ENCODE measurements around the gene SEC24D.
"Not testable (repeated sequence)": the region's sequence is repeated elsewhere in the genome, so short reads cannot be mapped to it uniquely, and the experiment has no call there.

SEC24D gene

DNA sequence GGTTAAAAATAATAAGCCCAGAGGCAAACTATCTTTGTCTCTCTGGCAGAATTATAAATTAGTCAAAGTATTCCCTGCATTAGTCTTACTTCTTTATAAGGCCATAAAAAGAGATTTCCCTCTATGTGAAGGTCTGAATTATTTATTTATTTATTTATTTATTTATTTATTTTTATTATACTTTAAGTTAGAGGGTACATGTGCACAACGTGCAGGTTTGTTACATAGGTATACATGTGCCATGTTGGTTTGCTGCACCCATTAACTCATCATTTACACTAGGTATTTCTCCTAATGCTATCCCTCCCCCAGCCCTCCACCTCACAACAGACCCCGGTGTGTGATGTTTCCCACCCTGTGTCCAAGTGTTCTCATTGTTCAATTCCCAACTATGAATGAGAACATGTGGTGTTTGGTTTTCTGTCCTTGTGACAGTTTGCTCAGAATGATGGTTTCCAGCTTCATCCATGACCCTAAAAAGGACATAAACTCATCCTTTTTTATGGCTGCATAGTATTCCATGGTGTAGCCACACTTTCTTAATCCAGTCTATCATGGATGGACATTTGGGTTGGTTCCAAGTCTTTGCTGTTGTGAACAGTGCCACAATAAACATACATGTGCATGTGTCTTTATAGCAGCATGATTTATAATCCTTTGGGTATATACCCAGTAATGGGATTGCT, 58.8 kb downstream of the SEC24D start:
- H3K4me3 ChIP-seq (ENCODE audit: low read depth in 1 of 5, low read length in 5 of 5); H3K27me3 ChIP-seq (ENCODE audit: control insufficient read depth in 5 of 5, insufficient read depth in 4 of 5, low read length in 5 of 5); H3K27ac ChIP-seq (ENCODE audit: low read depth, low read length); H3K36me3 ChIP-seq (ENCODE audit: control insufficient read depth in 5 of 5, insufficient read depth in 5 of 5, low read length in 5 of 5); H3K9ac ChIP-seq (ENCODE audit: low read length in 5 of 5); H3K9me3 ChIP-seq (ENCODE audit: control insufficient read depth in 5 of 5, low read length in 5 of 5): not testable (repeated sequence)
- peaks cover 0 to 15% (median 12%) of the 10 kb centered on the region in 5 donors for H3K4me1 ChIP-seq (ENCODE audit: control insufficient read depth in 5 of 5, insufficient read depth in 5 of 5, low read length in 5 of 5)

DNA sequence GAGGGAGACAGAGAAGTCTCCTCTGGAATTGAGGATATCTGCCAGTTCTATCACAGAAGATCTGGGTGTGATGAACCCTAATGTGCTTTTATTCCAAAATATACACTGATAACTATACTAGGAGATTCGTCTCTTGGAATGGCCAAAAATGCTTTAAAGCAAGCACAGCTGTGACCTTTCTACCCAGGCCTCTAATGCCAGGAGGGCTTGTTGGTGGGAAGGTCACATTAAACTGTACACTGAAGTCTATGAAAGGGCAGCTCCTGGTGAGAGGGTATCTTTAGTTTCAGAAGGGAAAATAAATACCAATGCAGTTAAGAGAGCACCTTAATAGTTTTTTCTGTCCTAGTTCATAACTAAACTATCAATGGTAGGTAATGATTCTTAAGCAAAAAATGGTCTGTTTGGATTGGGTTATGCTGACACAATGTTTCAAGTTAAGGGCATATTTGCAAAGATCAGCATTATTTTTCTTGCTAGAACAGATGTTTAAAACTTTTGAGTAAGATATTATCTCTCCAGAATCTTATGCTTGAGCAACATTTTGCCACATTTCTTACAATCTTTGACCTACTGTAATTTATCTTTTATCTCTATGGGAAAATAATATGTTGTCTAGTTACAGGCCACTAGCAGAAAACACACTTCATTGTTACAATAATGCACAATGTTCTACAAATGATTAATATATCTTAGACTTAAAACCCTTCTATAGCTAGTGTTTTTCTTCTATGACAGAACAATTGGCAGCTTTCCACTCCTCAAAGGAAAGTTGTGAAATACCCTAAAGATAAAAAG, 59.6 kb downstream of the SEC24D start:
- Histone ChIP-seq H3K27ac (ENCODE audit: low read depth, low read length) (no peak overlapping the region), H3K4me1 (ENCODE audit: control insufficient read depth in 5 of 5, insufficient read depth in 5 of 5, low read length in 5 of 5) (peaks cover 0 to 15% (median 12%) of the 10 kb centered on the region in 5 donors), H3K36me3 (ENCODE audit: control insufficient read depth in 5 of 5, insufficient read depth in 5 of 5, low read length in 5 of 5) (no peaks in the 10 kb centered on the region), H3K4me3 (ENCODE audit: low read depth in 1 of 5, low read length in 5 of 5) (no peak overlapping the region), H3K9ac (ENCODE audit: low read length in 5 of 5) (no peak overlapping the region), H3K9me3 (ENCODE audit: control insufficient read depth in 5 of 5, low read length in 5 of 5) (no peaks in the 10 kb centered on the region), H3K27me3 (ENCODE audit: control insufficient read depth in 5 of 5, insufficient read depth in 4 of 5, low read length in 5 of 5) (no peaks in the 10 kb centered on the region)

DNA sequence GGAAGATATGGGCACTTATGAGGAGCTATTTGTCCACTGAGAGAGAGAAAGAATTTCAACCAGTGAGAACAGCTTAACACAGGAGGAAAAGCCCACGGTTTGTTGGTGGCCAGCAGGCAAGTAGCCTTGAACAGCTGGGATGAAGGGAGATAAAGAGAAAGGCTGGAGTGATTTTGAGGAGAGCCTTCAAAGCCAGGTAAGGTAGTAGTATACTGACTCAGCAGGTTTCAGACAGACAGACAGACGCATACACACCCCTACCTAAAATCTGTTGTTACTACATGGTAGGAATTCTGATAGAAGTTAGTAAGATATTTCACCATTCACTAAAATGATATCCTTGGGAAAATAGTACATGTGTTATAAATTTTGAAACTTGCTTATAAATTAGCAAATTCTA, 60.5 kb downstream of the SEC24D start:
- no peak overlapping the region for H3K9ac ChIP-seq (ENCODE audit: low read length in 5 of 5)
- H3K4me3 ChIP-seq (ENCODE audit: low read depth in 1 of 5, low read length in 5 of 5) = no peak overlapping the region
- H3K27ac ChIP-seq (ENCODE audit: low read depth, low read length) = no peak overlapping the region
- peaks cover 0 to 15% (median 12%) of the 10 kb centered on the region in 5 donors for H3K4me1 ChIP-seq (ENCODE audit: control insufficient read depth in 5 of 5, insufficient read depth in 5 of 5, low read length in 5 of 5)
- H3K9me3 ChIP-seq (ENCODE audit: control insufficient read depth in 5 of 5, low read length in 5 of 5) = no peaks in the 10 kb centered on the region
- H3K36me3 ChIP-seq (ENCODE audit: control insufficient read depth in 5 of 5, insufficient read depth in 5 of 5, low read length in 5 of 5) = no peaks in the 10 kb centered on the region
- no peaks in the 10 kb centered on the region for H3K27me3 ChIP-seq (ENCODE audit: control insufficient read depth in 5 of 5, insufficient read depth in 4 of 5, low read length in 5 of 5)

DNA sequence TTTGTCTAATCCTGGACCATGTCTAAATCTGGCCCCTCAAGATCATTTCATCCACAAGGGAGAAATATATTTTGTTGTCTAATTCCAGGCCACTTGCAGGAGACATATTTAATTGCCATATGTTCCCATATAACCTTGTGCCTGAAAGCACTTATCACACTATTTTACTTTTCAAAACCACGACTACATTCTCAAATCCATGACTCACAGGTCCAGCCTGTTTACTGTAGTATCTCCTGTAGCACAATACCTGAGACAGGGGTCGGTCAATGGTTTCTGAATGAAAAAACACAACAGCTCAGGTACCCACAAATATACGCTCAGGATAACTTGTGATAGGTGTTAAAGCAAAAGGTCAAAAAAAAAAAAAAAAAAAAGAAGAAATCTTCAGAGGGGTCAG, 60.9 kb downstream of the SEC24D start:
- Histone ChIP-seq H3K4me1 (ENCODE audit: control insufficient read depth in 5 of 5, insufficient read depth in 5 of 5, low read length in 5 of 5) (peaks cover 0 to 15% (median 12%) of the 10 kb centered on the region in 5 donors), H3K9me3 (ENCODE audit: control insufficient read depth in 5 of 5, low read length in 5 of 5) (no peaks in the 10 kb centered on the region), H3K27ac (ENCODE audit: low read depth, low read length) (no peak overlapping the region)

DNA sequence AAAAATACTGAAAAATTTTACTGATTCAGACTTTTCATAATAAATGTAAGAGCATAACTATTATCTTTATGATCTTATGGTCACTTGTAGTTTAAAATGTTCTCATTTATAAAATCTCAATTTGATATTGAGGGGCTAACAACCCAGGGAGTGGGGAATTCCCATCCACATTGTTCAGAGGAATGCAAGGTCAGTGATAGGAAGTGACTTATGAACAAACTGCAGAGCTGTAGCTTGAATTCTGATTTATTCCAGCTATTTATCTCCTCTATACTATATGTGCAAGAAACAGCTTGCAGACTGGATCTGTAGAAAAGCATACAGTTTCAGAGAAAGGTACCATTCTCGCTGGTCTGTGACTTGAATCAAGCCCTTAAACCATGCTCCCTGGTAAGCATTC, 61.6 kb downstream of the SEC24D start:
- H3K36me3 ChIP-seq (ENCODE audit: control insufficient read depth in 5 of 5, insufficient read depth in 5 of 5, low read length in 5 of 5) = no peaks in the 10 kb centered on the region
- H3K9ac ChIP-seq (ENCODE audit: low read length in 5 of 5) = no peak overlapping the region
- no peaks in the 10 kb centered on the region for H3K27me3 ChIP-seq (ENCODE audit: control insufficient read depth in 5 of 5, insufficient read depth in 4 of 5, low read length in 5 of 5)
- H3K4me3 ChIP-seq (ENCODE audit: low read depth in 1 of 5, low read length in 5 of 5) = no peak overlapping the region
- H3K4me1 ChIP-seq (ENCODE audit: control insufficient read depth in 5 of 5, insufficient read depth in 5 of 5, low read length in 5 of 5) = peaks cover 0 to 15% (median 12%) of the 10 kb centered on the region in 5 donors
- no peaks in the 10 kb centered on the region for H3K9me3 ChIP-seq (ENCODE audit: control insufficient read depth in 5 of 5, low read length in 5 of 5)
- no peak overlapping the region for H3K27ac ChIP-seq (ENCODE audit: low read depth, low read length)

More for the DNA sequence above, 60.9 kb downstream of the SEC24D start:
- H3K9ac ChIP-seq (ENCODE audit: low read length in 5 of 5) = no peak overlapping the region
- H3K4me3 ChIP-seq (ENCODE audit: low read depth in 1 of 5, low read length in 5 of 5) = no peak overlapping the region
- H3K36me3 ChIP-seq (ENCODE audit: control insufficient read depth in 5 of 5, insufficient read depth in 5 of 5, low read length in 5 of 5) = no peaks in the 10 kb centered on the region
- no peaks in the 10 kb centered on the region for H3K27me3 ChIP-seq (ENCODE audit: control insufficient read depth in 5 of 5, insufficient read depth in 4 of 5, low read length in 5 of 5)

DNA sequence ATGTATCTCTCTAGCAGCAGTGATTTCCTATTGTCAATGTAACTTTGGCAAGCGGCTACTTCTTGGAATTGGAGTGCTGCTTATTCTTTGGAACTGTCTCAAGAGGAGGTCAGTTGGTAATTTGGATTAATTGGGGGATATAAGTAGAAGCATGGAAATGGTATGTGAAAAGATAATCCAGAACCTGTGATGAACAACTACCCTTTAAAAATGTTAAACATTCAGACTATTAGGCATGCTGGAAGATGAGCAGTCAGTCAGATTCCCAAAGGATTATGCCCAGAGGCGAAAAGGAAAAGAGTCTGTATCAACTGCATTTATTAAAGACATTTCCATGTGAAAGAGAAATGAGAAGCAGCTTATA, 62.5 kb downstream of the SEC24D start:
- Histone ChIP-seq H3K27ac (ENCODE audit: low read depth, low read length) (no peak overlapping the region), H3K27me3 (ENCODE audit: control insufficient read depth in 5 of 5, insufficient read depth in 4 of 5, low read length in 5 of 5) (no peaks in the 10 kb centered on the region), H3K36me3 (ENCODE audit: control insufficient read depth in 5 of 5, insufficient read depth in 5 of 5, low read length in 5 of 5) (no peaks in the 10 kb centered on the region), H3K4me3 (ENCODE audit: low read depth in 1 of 5, low read length in 5 of 5) (no peak overlapping the region), H3K9ac (ENCODE audit: low read length in 5 of 5) (no peak overlapping the region), H3K9me3 (ENCODE audit: control insufficient read depth in 5 of 5, low read length in 5 of 5) (no peaks in the 10 kb centered on the region), H3K4me1 (ENCODE audit: control insufficient read depth in 5 of 5, insufficient read depth in 5 of 5, low read length in 5 of 5) (peaks cover 0 to 15% (median 12%) of the 10 kb centered on the region in 5 donors)

DNA sequence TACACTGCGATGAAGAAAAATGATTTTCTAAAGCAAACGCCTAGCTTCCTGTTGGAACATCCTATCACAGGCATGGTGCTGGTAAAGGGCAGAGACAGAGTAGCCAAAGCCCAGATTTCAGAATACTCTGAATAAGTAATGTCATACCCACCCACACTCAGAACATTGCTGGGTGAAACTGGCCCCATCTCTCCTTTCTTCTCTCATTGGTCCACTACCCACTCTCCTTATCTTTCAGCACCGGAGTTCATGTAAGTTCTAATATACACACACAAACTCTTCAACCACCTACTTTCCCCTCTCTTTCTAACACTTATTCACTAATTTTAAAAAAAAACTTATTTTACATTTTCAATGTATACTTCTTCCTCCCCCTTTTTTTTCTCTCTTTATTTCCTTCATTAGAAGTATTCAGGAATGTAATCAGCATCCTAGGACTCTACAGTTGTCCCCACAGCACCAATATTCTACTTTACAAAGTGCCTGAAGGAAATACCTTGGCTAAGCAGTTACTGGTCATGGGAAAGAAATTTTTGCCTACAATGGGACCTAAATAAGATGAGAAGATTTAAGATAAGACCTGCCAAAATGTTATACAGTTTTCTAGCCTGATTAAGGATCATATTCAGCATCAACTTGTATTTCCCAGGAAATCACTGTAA, 63.0 kb downstream of the SEC24D start:
- H3K9me3 ChIP-seq (ENCODE audit: control insufficient read depth in 5 of 5, low read length in 5 of 5) = no peaks in the 10 kb centered on the region
- H3K27ac ChIP-seq (ENCODE audit: low read depth, low read length) = no peak overlapping the region
- no peaks in the 10 kb centered on the region for H3K27me3 ChIP-seq (ENCODE audit: control insufficient read depth in 5 of 5, insufficient read depth in 4 of 5, low read length in 5 of 5)
- peaks cover 0 to 3% (median 1%) of the 10 kb centered on the region in 5 donors for H3K36me3 ChIP-seq (ENCODE audit: control insufficient read depth in 5 of 5, insufficient read depth in 5 of 5, low read length in 5 of 5)
- H3K4me1 ChIP-seq (ENCODE audit: control insufficient read depth in 5 of 5, insufficient read depth in 5 of 5, low read length in 5 of 5) = peaks cover 0 to 15% (median 12%) of the 10 kb centered on the region in 5 donors
- H3K4me3 ChIP-seq (ENCODE audit: low read depth in 1 of 5, low read length in 5 of 5) = no peak overlapping the region
- no peak overlapping the region for H3K9ac ChIP-seq (ENCODE audit: low read length in 5 of 5)

DNA sequence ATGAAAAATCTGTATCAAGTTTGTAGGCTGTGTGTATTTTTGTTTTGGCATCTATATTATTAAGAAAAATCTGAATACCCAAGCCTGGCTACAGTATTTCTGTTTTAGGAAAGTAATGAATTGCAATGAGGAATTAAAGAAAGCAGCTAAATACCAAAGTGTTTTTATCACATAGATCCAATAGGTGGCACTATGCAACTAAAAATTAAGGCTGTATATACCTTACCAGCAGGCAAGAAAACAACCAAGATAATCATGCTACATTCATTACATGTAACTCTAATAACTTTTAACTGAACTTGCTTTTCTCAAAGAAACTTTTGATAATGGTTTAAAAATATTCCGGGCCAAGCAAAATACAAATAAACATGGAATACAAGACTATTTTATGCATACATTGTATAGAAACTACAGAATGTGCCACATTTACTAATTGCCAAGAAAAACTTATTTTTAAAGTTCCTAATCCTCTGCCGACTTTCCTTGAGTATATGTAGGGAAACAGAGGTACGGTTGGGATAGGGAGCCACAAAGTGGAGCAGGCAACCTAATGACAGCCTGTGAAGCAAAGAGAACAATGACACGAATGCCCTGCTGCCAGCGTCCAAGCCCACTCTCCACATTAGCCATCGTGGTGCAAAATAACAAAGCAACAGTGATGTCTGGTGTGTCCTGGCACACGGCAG, 63.7 kb downstream of the SEC24D start:
- Histone ChIP-seq H3K27me3 (ENCODE audit: control insufficient read depth in 5 of 5, insufficient read depth in 4 of 5, low read length in 5 of 5) (no peaks in the 10 kb centered on the region), H3K9ac (ENCODE audit: low read length in 5 of 5) (no peak overlapping the region), H3K27ac (ENCODE audit: low read depth, low read length) (no peak overlapping the region), H3K9me3 (ENCODE audit: control insufficient read depth in 5 of 5, low read length in 5 of 5) (no peaks in the 10 kb centered on the region), H3K4me1 (ENCODE audit: control insufficient read depth in 5 of 5, insufficient read depth in 5 of 5, low read length in 5 of 5) (peaks cover 0 to 15% (median 12%) of the 10 kb centered on the region in 5 donors), H3K4me3 (ENCODE audit: low read depth in 1 of 5, low read length in 5 of 5) (no peak overlapping the region), H3K36me3 (ENCODE audit: control insufficient read depth in 5 of 5, insufficient read depth in 5 of 5, low read length in 5 of 5) (peaks cover 3 to 9% (median 5%) of the 10 kb centered on the region in 5 donors)

DNA sequence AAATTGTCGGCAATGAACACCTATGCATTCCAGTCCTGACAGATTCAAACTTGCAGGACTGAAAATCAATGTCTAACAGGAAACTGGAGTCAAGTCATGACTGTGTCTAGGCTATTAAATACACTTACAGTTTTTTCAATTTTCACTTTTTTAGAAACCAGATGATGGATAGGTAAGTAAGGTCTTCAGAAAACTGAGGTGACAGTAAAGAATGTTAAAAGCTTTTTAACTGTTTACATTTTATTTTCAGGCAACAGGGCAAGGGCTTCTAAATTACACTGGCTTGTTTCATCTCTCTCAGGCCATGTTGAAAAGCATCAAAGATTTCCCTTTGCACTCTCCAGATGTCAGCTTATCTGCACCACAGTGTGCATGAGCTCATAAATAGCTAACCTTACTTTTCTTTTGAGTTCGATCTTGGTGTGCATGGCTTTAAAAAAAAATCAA, 65.2 kb downstream of the SEC24D start:
- H3K36me3 ChIP-seq (ENCODE audit: control insufficient read depth in 5 of 5, insufficient read depth in 5 of 5, low read length in 5 of 5) = peaks cover 8 to 20% (median 17%) of the 10 kb centered on the region in 5 donors
- no peaks in the 10 kb centered on the region for H3K9me3 ChIP-seq (ENCODE audit: control insufficient read depth in 5 of 5, low read length in 5 of 5)
- H3K27ac ChIP-seq (ENCODE audit: low read depth, low read length) = no peak overlapping the region
- H3K4me3 ChIP-seq (ENCODE audit: low read depth in 1 of 5, low read length in 5 of 5) = no peak overlapping the region
- H3K9ac ChIP-seq (ENCODE audit: low read length in 5 of 5) = no peak overlapping the region
- H3K4me1 ChIP-seq (ENCODE audit: control insufficient read depth in 5 of 5, insufficient read depth in 5 of 5, low read length in 5 of 5) = peaks cover 0 to 17% (median 7%) of the 10 kb centered on the region in 5 donors
- H3K27me3 ChIP-seq (ENCODE audit: control insufficient read depth in 5 of 5, insufficient read depth in 4 of 5, low read length in 5 of 5) = no peaks in the 10 kb centered on the region
